AG09309 (cell line): ENCODE data around the gene PCARE.
"Not testable (repeated sequence)": the region's sequence is repeated elsewhere in the genome, so short reads cannot be mapped to it uniquely, and the experiment has no call there.

Experiments used
- DNase-seq: peaks from one replicate; pipeline ENCODE4 v3.0.0-alpha.2; 2010; ENCODE audit warnings: low read depth
- H3K4me3 ChIP-seq: 2 replicates; pipeline ENCODE4 v1.5.1; 2011; ENCODE audit warnings: mild to moderate bottlenecking, low read depth, low read length, moderate library complexity; ENCODE audit not compliant: control insufficient read depth
- TF ChIP-seq, protein P1 (sequence below): IDR thresholded peaks from 2 replicates; pipeline ENCODE4 v1.5.1; 2011; ENCODE audit warnings: mild to moderate bottlenecking, low read depth, low read length, inconsistent platforms; ENCODE audit not compliant: insufficient read depth, control insufficient read depth; ENCODE audit errors: missing control alignments

The PCARE gene

DNA sequence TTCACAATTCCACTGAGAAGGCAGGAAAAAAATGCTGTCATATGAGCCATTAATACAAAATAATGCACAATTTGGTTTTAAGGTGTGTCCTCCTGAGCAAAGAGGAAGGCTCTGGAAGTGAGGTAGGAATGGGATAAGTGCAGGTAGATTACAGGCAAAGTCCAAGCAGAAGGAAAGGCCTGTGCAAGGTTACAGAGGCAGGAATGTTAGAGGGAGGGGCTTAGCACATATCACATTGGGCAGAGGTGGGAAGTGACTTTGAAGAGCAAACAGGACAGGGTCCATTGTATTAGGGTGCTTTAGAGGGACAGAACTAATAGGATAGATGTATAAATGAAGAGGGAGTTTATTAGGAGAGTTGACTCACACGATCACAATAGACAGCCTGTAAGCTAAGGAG, 26.2 kb upstream of the PCARE start:
- DNase-seq: no peak
- TF ChIP-seq, protein P1, sequence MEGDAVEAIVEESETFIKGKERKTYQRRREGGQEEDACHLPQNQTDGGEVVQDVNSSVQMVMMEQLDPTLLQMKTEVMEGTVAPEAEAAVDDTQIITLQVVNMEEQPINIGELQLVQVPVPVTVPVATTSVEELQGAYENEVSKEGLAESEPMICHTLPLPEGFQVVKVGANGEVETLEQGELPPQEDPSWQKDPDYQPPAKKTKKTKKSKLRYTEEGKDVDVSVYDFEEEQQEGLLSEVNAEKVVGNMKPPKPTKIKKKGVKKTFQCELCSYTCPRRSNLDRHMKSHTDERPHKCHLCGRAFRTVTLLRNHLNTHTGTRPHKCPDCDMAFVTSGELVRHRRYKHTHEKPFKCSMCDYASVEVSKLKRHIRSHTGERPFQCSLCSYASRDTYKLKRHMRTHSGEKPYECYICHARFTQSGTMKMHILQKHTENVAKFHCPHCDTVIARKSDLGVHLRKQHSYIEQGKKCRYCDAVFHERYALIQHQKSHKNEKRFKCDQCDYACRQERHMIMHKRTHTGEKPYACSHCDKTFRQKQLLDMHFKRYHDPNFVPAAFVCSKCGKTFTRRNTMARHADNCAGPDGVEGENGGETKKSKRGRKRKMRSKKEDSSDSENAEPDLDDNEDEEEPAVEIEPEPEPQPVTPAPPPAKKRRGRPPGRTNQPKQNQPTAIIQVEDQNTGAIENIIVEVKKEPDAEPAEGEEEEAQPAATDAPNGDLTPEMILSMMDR: no peak
- H3K4me3 ChIP-seq: no peak overlapping the region

DNA sequence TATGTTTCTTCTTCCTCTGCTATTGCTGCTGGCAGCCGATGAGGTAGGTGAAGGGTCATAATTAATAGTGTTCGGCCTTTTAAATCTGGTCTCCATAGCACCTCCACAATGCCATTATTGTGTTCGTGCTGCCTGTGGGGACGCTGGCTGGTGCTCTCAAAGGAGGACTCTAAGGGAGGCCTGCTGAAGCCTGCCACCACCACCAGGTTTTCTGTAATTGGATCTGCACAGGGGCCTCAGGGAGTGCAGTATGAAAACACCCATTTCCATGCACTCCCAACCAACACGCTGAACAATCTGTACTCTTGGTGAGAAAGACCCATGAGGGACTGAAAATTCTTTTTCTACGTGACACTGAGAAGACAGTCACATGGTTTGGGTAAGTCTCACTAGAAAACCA, 23.2 kb upstream of the PCARE start:
- no peak for DNase-seq
- TF ChIP-seq, protein P1: no peak
- H3K4me3 ChIP-seq: no peak overlapping the region

DNA sequence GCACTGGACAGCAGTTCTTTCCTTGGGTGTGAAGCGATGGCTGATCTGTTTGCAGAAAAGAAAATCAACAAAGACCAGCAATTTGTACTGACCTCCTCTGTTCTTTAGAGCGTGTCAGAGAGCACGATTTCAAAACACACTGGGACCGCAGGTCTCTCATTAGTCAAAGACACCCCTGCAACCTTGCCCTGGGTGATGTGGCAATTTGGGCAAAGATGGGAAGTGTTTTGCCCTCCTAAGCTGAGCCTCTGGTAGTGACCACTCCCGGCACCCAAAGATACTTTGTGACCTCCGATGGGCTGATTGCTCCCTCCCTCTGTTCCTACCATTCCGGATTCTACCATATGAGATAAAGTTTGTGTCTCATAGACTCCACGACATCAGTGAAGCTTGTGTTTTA, 22.6 kb upstream of the PCARE start:
- TF ChIP-seq, protein P1: no peak
- no peak overlapping the region for H3K4me3 ChIP-seq
- DNase-seq: no peak

DNA sequence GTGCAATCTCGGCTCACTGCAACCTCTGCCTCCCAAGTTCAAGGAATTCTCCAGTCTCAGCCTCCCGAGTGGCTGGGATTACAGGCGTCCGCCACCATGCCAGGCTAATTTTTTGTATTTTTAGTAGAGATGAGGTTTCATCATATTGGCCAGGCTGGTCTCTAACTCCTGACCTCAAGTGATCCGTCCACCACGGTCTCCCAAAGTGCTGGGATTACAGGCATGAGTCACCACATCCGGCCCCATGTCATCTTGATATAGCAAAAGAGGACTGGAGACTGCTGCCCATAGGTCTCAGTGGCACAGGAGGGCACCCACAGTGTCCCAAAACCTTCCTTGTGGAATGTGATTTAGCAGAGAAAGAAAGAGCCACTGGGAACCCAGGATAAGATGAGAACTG, 16.0 kb upstream of the PCARE start:
- not testable (repeated sequence) for H3K4me3 ChIP-seq, DNase-seq

DNA sequence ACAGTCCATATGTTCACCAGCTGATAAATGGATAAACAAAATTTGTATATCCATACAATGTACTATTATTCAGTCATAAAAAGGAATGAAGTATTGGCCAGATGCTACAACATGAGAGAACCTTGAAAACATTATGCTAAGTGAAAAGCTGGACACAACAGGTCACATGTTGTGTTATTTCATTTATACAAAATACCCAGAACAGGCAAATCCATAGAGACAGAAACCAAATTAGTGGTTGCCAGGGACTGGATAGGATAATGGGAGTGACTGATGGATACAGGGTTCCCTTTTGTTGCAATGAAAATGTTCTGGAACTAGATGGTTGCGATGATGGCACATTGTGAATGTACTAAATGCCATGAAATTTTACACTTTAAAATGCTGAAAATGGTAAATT, 10.2 kb upstream of the PCARE start:
- TF ChIP-seq, protein P1: no peak
- DNase-seq: no peak
- no peak overlapping the region for H3K4me3 ChIP-seq

DNA sequence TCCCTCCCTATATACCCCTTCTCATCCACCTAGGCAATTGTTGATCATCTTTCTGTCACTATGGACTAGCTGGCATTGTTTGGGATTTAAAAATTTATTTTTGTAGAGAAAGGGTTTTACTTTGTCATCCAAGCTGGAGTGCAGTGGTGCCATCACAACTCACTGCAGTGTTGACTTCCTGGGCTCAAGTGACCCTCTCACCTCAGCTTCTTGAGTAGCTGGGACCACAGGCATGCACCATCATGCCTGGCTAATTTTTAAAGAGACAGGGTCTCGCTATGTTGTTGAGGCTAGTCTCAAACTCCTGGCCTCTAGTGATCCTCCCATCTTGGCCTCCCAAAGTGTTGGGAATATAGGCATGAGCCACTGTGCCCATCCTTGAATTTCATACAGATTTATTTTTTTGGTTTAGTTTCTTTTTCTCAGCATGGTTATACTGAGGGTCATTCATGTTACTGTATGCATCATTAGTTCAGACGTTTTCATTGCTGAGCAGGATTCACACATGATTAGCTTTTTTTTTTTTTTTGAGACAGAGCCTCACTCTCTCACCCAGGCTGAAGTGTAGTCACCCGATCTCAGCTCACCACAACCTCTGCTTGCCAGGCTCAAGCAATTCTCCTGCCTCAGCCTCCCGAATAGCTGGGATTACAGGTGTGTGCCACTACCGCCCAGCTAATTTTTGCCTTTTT, 8.6 kb upstream of the PCARE start:
- DNase-seq: no peak
- no peak overlapping the region for H3K4me3 ChIP-seq
- TF ChIP-seq, protein P1: no peak

DNA sequence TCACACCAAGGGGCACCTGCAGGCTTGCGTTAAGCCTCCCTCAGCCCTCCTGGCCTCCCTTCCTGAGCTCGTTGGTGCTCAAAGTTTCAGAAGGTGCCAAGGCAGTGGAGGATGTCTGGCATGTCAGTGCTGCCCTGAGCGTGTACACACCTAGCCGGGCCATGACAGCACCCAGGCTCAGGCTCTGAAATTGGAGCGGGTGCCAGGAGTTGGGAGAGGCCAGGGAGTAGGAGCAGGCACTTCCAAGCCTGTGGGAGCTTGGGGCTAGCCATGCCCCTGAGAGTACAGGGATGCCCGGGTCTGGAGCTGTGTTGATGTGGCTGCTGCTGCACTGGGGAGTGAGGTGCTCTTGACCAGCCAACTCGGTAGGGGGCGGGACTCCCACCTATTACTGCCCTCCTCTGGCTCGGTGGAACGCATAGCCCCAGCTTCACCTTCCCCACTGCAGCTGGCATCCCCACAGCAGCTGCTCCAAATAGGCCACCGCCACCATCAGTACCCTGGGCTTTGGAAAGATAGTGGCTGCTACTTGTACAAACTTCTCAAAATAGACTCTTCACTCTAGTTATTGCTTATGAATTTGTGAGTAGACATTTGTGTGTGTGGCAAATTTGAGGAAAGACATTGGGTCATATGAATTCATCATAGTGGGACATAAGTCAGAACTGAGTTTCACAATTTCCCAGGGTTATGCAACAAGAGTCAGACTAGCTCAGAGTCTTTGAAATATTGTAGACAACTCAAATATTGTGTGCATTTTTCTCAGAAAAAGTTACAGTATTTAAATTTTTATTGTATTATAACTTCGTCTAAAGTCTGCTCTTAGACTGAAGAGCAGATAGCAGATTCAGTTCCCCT, 6.8 kb upstream of the PCARE start:
- H3K4me3 ChIP-seq: no peak overlapping the region
- no peak for DNase-seq
- TF ChIP-seq, protein P1: no peak
